NCI-H2107 treated with DMSO at 0.1 percent for 48 hours (cell line): Measurements from ENCODE around the gene NEB.
"Not testable (repeated sequence)": the region's sequence is repeated elsewhere in the genome, so short reads cannot be mapped to it uniquely, and the experiment has no call there.

Experiments used
- DNase-seq: peaks from one replicate; lab custom pipeline; 2025; ENCODE audit not compliant: unreplicated experiment; lab: John Stamatoyannopoulos, UW

The NEB gene

GRCh38 chr2:151614606-151615306 lies 119.5 kb downstream of the NEB start:
- no peak for DNase-seq

GRCh38 chr2:151614159-151614558 lies 120.1 kb downstream of the NEB start:
- no peak for DNase-seq

DNA sequence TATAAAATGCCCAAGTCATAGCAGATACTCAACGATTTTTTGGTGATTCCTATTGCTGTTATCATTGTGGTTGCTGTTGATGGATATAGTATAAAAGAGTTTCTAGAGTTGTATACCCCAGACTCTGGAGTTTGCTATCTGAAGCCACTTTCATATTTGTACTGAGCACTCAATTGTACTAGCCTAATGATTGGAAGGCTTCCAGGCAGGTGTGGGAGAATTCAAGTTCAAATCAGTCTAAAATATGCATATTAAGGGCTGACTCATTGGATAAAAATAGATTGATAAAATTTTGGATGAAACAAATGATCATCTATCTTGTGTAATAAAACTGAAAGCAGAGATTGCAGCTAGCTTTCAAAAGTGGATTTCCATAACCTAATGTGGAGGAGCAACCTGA lies 122.9 kb downstream of the NEB start:
- no peak for DNase-seq

GRCh38 chr2:151610310-151610709 lies 124.0 kb downstream of the NEB start:
- DNase-seq = no peak

- no peak for DNase-seq
Measured at GRCh38 chr2:151609705-151610104, 124.6 kb downstream of the NEB start.

- DNase-seq = not testable (repeated sequence)
Measured at GRCh38 chr2:151607459-151608424, 126.5 kb downstream of the NEB start.

DNA sequence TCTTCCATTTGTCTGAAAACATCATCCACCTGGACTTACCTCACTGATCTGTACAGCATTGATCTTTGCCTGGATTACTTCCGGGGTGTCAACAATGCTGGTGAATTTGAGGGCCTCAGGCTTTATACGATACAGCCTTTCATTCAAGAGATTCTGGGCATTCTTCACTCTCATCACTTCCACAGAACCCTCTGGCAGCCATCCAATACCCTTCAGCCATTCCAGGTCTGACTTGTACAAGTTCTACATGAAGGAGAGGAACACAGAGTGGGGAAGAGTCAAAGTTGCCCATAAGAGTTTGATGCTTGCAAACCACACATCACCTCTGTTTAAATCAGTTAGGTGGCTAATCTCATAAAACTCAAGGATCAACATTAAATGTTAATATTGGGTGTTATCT lies 130.7 kb downstream of the NEB start:
- not testable (repeated sequence) for DNase-seq

DNA sequence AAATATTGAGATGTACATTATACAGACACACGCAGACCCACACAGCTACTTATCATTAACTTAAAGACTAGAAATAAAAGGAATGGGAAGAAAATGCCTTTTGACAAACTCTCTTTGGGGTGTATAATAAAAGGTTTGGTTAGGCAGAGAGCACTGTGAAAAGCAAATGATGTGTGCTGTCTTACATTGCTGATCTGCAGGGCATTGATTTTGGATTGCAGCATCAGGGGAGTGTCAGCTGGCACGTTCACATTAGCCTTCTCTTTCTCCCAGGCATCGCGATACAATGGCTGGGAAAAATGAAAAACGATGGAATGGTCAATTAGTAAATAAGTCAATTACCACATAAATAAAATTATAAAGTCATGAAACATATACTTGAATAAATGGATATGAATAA lies 131.9 kb downstream of the NEB start:
- DNase-seq = not testable (repeated sequence)

GRCh38 chr2:151601803-151602202 lies 132.5 kb downstream of the NEB start:
- DNase-seq = not testable (repeated sequence)

GRCh38 chr2:151596903-151597608 lies 137.2 kb downstream of the NEB start:
- not testable (repeated sequence) for DNase-seq

DNA sequence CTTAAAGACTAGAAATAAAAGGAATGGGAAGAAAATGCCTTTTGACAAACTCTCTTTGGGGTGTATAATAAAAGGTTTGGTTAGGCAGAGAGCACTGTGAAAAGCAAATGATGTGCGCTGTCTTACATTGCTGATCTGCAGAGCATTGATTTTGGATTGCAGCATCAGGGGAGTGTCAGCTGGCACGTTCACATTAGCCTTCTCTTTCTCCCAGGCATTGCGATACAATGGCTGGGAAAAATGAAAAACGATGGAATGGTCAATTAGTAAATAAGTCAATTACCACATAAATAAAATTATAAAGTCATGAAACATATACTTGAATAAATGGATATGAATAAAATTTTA lies 142.4 kb downstream of the NEB start:
- not testable (repeated sequence) for DNase-seq

- not testable (repeated sequence) for DNase-seq
Measured at GRCh38 chr2:151591250-151591907, 142.9 kb downstream of the NEB start.

GRCh38 chr2:151581300-151581699 lies 153.0 kb downstream of the NEB start:
- not testable (repeated sequence) for DNase-seq

- DNase-seq = not testable (repeated sequence)
Measured at GRCh38 chr2:151580697-151581096, 153.6 kb downstream of the NEB start.

DNA sequence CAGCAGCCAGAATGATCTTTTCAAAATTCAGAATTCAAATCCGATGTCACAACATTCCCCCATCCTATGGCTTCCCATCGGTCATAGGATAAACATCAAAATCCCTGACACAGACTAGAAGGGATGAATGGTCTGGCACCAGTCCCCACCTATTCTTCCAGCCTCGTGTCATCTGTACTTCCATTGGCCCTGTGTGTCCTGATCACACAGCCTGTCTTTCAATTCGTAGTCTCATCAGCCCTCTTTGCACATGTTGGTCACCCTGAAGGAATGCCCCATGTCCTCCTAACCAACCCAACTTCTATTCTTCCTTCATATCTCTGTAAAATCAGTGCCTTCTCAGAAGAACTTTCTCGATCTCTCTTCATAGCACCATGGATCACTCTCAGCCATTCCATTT lies 157.2 kb downstream of the NEB start:
- DNase-seq = no peak

DNA sequence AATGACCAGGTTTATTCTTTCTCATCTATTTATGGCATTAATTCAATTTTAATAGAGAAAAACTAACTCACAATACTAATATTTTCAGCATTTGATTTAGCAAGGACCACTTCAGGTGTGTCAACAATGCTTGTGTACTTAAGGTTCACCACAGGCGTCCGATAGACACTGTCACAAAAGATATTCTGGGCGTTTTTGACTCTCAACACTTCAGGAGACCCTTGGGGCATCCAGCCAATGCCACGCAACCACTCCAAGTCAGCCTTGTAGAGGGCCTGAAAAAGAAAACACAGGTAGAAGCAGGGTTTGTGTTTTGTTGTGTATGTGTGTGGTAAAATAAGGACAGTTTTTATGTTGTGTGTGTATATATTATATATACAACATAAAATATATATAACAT lies 158.2 kb downstream of the NEB start:
- DNase-seq = no peak

- DNase-seq = no peak
Measured at GRCh38 chr2:151575338-151575737, 158.9 kb downstream of the NEB start.

DNA sequence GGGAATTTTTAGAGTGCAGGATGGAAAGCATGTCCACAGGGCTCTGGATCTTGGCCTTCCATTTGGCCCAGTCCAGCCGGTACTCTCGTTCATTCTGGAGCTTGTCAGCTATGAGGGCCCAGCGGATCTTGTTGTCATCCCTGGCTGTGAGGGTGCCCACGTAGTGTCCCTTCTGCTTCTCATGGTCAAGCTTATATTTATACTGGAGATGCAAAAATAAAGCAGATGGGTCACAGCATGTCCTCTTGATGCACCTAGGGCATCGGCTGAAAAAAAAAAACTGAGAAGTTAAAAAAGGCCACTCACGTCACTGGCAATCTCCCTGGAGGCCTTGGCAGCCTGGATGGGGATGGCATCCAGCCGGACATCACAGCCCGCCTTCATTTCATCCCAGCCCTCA lies 164.1 kb downstream of the NEB start:
- DNase-seq = no peak

- DNase-seq = no peak
Measured at GRCh38 chr2:151569167-151569566, 165.1 kb downstream of the NEB start.

GRCh38 chr2:151568501-151568900 lies 165.8 kb downstream of the NEB start:
- no peak for DNase-seq

DNA sequence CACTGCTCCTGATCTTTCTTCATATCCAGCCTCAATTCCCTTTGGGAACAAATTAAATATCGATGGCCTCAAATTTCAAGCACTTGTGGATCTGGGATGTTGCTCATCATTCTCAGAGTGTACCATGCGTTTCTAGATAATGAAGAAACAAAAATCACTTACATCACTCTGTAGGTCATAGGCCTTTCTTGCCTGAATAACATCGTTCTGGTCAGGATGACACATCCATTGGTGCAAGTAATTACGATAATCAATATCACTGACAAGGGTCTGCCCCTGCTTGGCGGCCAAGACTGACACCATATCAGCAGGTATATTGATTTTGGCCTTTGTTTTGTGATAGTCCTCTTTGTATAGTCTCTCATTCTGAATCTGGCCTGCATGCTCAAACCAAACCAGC lies 167.3 kb downstream of the NEB start:
- DNase-seq = no peak
